ENCODE measurements around the gene MON2.
A peak's percentile ranks its signal among the peaks of the same experiment; 100 is the strongest.
"Not testable (repeated sequence)": the region's sequence is repeated elsewhere in the genome, so short reads cannot be mapped to it uniquely, and the experiment has no call there.

Gene MON2

DNA sequence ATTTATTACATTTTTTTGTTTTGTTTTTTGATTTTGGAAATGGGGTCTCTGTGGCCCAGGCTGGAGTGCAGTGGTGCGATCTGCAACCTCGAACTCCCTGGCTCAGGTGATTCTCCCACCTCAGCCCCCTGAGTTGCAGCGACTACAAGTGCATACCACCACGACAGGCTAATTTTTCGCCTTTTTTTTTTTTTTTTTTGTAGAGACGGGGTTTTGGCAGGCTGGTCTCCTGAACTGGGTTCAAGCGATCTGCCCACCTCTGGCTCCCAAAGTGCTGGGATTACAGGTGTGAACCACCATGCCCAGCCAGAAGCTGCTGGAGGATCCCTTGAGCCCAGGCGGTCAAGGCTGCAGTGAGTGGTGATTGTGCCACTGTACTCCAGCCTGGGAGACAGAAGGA is 2.3 kb downstream of the MON2 start:
- DNase-seq (ENCODE audit: insufficient read length, low spot score) (no peak), FAIRE-seq (no peak)

DNA sequence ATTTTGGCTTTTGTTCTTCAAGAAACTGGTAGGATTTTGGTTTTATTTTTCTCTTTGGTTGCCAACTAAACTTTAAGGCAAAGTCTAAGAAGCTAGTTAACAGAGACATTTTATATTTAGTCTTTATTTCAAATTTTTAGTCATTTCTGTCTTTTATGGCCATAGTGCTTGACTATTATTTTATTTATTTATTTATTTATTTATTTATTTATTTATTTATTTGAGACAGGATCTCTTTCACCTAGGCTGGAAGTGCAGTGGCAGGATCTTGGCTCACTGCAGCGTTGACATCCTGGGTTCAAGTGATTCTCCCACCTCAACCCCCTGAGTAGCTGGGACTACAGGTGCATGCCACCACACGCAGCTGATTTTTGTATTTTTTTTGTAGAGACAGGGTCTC is 3.1 kb downstream of the MON2 start:
- DNase-seq (ENCODE audit: insufficient read length, low spot score), result no peak

DNA sequence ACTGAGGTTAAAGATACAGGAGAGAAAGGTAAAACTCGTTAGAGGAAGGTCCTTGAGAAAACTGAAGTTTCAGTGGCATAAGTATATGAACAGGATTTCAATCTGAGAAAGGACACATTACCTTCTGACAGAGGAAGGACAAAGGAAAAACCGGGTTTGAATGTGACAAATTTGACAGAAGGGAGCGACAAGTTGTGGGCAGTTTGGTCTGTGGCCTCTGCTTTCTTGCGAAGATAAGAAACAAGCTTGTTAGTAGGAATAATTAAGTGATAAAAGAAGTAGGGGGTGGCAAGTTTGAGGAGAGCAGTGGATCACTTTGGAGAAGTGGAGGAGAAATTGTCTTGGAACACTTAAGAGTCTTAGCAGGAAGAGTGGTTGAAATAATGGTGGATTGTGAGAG is 5.1 kb downstream of the MON2 start:
- FAIRE-seq, result no peak
- no peak for DNase-seq (ENCODE audit: insufficient read length, low spot score)

More for the DNA sequence above, 3.1 kb downstream of the MON2 start:
- no peak for FAIRE-seq

DNA sequence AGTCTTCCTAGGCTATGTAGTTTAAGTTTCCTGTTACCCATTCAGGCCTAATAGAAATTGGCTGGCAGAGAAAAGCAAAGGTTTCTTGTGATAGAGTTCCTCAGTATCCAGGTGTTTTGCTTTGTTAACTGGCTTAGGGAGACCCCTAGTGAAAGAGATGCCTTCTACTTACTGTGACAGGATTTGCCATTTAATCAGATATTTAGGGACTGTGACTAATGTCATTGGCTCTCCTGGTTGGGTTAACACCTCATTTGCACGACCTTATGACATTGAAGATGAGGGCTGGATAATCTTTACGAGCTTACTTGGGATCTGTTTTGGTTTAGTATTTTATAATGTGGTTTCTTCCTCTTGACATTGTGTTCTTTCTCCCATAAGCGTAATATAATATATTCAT is 5.8 kb downstream of the MON2 start:
- no peak for FAIRE-seq
- DNase-seq (ENCODE audit: insufficient read length, low spot score), result no peak

DNA sequence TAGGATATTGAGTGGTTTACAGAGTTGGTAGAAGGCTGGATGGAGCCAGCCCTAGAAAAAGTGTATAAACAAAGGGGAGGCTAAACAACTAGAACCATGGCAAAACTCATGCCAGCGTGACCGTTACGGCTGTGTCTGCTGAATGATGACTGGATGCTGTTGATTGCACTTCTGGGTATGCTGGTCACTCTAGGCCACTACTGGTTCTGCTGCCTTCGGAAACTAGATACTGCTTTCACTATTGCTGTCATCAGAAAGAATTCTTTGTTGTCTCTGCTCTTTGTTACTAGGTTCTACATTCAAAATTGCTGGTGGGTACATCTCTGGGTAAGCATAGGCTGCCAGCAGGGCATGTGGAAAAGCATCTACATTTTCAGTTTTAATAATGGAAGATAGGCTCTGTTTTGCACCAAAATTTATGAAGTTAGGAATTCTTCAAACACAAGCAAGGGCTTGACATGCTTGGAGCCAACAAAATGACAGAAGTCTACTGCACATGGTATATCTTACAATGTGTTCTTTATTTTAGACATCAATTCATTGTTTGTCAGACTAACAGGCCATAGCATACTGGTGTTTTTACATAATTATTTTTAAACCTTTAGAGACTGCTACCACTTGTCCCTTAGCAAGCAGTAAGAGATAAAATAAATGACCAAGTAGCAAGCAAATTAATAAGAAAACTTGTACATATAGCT is 15.4 kb downstream of the MON2 start:
- FAIRE-seq, result no peak
- no peak for DNase-seq (ENCODE audit: insufficient read length, low spot score)

DNA sequence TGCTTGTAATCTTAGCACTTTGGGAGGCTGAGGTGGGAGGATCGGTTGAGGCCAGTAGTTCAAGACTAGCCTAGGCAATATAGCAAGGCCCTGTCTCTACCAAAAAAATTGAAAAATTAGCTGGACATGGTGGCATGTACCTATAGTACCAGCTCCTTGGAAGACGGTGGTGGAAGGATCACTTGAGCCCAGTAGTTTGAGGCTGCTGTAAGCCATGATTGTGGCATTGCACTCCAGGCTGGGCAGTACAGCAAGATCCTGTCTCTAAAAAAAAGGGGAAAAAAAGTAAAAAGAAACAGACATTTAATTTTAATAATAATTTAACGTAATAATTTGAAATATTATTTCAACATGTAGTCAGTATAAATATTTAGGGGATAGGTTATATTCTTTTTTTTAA is 16.1 kb downstream of the MON2 start:
- FAIRE-seq (no peak), DNase-seq (ENCODE audit: insufficient read length, low spot score) (no peak)

DNA sequence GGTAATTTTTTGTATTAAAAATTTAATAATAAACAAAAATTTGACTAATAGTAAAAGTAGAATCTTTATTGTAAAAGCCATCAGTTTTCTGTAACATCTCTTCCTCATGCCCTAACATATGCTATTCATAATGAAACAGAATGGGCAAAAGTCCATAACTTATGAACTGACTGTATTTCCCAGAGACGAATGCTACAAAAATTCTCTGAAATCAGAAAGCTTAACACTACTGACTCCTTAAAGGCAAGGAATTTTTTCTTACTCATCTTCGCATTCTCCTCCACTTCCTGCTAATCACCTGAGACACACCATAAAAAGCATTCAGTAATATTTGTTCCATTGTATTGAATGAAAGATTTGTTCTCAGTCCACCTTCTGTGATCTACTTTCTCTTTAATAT is 17.6 kb downstream of the MON2 start:
- peak; percentile 52 for FAIRE-seq
- DNase-seq (ENCODE audit: insufficient read length, low spot score), result no peak

DNA sequence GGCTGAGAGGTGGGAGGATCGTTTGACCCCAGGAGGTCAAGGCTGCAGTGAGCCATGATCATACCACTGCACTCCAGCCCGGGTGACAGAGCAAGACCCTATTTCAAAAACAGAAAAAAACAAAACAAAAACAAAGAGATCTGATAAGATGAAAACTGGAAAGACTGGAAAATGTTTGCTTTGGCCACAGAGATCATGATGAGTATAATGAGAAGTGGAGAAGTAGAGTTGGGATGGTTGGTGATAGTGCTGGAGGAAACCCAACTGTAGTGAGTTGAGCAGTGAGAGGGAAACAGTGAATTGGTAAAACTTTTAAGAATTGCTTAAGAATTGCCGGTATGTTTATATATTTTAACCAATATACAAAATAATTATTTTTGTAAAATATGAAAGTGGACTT is 39.2 kb downstream of the MON2 start:
- DNase-seq (ENCODE audit: insufficient read length, low spot score) (no peak), FAIRE-seq (no peak)

DNA sequence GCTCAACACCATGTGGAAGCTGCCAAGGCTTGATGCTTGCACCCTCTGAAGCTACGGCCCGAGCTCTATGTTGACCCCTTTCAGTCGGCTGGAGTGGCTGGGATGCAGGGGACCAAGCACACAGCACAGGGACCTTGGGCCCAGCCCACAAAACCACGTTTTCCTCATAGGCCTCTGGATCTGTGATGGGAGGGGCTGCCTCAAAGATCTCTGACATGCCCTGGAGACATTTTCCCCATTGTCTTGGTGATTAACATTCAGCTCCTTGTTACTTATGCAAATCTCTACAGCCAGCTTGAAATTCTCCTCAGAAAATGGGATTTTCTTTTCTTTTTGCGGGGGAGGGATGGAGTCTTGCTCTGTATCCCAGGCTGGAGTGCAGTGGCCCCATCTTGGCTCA is 46.3 kb downstream of the MON2 start:
- DNase-seq (ENCODE audit: insufficient read length, low spot score) (no peak), FAIRE-seq (no peak)

DNA sequence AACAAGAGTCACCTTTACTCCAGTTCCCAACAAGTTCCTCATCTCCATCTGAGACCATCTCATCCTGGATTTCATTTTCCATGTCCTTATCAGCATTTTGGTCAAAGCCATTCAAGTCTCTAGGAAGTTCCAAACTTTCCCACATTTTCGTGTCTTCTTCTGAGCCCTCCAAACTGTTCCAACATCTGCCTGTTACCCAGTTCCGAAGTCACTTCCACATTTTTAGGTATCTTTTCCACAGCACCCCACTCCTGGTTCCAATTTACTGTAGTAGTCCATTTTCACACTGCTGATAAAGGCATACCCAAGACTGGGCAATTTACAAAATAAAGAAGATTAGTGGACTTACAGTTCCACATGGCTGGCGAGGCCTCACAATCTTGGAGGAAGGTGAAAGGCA is 47.5 kb downstream of the MON2 start:
- FAIRE-seq, result not testable (repeated sequence)

DNA sequence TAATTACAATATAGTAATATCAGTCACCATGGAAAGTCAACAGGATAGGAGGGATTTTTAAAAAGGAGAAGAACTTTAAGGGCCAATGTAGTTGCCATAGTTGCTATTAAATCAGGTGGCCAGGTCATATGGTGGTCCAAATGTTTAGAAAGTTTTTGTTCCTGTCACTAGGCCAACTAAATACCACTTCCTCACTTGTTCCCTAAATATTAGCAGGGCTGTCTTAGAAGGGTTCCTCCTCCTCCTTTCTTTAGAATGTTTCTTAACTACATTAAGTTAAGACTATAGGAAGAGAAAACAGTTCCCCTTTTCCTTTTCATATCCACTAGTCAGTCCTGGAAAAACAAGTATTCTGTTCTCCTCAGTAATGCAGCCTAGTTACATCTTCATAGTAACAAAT is 50.3 kb downstream of the MON2 start:
- FAIRE-seq (no peak), DNase-seq (ENCODE audit: insufficient read length, low spot score) (no peak)

More for the DNA sequence above, 47.5 kb downstream of the MON2 start:
- DNase-seq (ENCODE audit: insufficient read length, low spot score), result not testable (repeated sequence)

DNA sequence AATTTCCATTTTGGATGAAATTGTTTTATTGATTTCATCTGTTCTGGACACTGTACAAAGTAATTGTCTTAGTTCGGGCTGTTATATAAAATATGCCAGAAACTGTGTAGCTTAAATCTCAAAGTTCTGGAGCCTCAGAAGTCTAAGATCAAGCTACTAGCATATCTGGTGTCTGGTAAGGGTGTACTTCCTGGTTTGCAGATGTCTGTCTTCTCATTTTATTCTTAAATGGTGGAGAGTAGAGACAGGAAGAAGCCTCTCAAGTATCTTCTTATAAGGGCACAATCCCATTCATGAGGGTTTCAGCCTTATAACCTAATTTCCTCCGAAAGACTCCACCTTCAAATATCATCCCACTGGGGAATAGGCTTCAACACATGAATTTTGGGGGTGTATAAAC is 51.3 kb downstream of the MON2 start:
- DNase-seq (ENCODE audit: insufficient read length, low spot score) (no peak), FAIRE-seq (no peak)

DNA sequence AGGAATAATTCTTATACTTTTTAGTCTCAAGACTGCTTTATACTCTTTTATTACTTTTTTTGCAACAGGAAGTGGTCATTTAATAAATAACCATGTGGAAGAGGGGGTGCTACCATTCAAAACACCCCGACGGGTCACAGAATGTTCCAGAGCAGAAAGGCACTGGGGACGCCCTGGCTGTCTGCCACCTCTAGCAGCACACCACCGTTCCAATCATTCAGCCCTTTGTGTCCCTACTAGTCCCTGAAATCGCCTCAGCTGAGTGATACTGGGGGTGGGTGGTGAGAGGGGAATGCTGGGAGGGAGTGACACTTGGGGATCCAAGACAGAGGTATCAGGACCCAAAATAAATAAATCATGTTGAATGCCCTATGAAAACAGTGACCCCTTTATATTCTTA is 52.4 kb downstream of the MON2 start:
- DNase-seq (ENCODE audit: insufficient read length, low spot score), result no peak
- FAIRE-seq, result no peak

DNA sequence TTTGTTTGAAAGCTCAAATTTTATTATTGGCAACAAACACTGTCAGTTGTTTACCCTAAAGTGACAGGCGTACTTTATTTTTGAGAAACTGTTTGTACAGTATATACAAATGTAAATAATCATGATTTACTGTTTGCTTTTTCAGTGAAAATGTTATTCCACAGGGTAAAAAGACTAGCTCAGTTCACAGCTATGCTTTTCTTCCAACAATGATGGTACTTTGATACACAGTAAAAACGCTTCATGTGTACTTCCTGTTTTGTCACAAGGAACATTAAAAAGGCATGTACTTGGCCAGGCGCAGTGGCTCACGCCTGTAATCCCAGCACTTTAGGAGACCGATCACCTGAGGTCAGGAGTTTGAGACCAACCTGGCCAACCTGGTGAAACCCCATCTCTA is 53.7 kb downstream of the MON2 start:
- DNase-seq (ENCODE audit: insufficient read length, low spot score), result no peak
- FAIRE-seq, result no peak

DNA sequence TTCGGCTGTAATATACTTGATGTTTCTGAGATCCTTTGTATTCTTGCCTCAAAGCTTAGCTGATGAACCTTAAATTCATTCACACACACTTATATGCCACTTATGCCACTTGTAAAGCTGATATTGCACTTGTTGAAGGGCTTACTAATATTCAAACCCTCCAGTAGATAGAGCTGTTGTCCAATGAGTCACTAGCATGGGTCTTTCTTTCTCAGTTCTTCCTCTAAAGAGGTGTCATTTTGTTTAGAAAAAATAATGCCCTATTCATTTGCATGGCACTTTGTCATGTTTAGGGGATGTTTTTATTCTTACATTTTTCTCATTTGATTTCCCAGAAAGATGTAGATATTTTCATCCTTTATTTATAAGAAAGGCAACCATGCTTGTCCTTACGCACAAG is 56.4 kb downstream of the MON2 start:
- DNase-seq (ENCODE audit: insufficient read length, low spot score) (no peak), FAIRE-seq (peak; percentile 42)

DNA sequence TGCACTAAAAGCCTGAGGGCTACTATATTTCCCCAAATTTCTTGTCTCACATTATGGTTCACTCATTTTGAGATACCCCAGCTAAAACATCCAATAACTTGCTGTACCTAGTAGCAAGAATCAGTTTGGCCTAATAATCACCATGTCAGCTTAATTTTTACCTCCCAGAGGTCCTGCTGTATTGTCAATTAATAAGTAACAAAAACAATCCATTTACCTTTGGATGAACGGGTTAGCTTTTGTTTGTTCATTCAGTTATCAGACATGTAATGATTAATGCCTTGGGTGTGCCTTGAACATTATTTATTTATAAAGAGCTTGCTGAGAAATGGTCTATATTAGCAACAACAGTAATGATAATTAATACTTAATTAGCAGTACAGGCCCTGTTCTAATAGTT is 57.0 kb downstream of the MON2 start:
- no peak for FAIRE-seq
- DNase-seq (ENCODE audit: insufficient read length, low spot score), result no peak

DNA sequence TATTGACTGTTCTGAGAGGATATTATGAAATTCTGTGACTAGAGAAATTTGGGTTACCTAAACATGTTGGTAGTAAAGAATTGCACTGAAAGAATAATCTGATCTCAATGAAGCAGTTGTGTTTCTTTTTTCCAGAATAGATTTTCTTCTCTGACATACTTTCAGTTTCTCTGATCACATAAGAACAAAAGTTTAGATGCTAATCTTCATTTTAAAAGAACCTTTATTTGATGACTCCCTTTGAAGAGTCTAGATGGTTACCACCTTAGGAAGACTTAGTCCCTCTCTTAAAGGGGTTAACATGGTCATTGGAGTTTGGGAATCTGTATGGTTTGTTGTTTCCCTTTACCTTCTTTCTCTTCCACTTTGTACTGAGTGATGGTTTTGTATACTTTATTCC is 58.6 kb downstream of the MON2 start:
- DNase-seq (ENCODE audit: insufficient read length, low spot score), result no peak
- no peak for FAIRE-seq

DNA sequence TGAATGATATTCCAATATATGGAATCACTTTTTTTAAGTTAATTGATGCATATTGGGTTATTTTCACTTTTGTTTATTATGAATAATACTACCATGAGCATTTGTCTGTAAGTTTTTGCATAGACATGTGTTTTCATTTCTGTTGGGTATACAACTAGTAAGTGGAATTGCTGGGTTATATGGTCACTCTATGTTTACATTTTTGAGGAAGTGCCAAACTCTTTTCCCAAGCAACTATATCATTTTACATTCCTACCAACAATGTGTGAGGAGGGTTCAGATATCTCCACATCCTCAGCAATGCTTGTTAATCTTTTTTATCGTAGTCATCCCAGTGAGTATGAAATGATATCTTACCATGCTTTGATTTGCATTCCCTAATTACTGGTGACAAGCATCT is 64.0 kb downstream of the MON2 start:
- FAIRE-seq (no peak), DNase-seq (ENCODE audit: insufficient read length, low spot score) (no peak)

DNA sequence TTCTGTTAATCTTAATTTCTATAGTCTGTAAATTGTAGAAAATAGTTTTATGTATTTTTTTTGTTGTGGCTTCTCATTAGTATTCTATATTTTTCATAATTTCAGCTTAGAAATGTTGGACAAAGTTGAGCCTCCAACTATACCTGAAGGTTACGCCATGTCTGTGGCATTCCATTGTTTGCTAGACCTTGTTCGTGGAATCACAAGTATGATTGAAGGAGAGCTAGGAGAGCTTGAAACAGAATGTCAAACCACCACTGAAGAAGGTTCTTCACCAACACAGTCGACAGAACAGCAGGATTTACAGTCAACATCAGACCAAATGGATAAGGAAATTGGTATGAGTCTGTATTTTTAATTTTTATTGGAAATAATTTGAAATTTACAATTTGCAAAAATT is 65.7 kb downstream of the MON2 start:
- FAIRE-seq (no peak), DNase-seq (ENCODE audit: insufficient read length, low spot score) (no peak)

DNA sequence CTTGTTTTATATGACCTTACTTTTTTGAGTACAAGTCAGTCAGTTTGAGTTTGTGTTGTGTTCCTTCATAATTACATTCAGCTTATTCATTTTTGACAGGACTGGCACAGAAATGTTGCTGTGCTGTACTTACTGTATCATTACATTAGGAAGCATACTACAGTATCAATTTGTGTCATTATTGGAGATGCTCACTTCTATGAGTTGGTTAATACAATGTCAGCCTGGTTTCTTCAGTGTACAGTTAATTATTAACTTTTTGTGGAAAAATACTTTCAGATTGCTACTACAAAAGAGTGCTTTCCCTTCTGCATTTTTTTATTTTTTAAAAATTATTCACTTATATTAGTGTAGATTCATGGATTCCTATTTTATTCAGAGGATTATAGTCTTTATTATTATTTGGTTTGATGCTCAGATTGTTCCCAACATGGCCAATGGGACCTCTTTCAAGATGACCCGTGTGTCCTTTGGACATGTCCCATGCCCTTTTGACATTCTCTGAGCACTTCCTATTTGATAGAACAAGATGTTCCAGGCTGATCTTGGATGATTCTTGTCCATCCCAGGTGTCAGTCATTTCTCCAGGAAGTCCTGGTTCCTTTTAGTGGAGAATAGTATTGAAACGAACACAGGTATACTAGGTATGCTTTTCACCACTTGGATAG is 66.6 kb downstream of the MON2 start:
- DNase-seq (ENCODE audit: insufficient read length, low spot score) (no peak), FAIRE-seq (peak; percentile 59)

DNA sequence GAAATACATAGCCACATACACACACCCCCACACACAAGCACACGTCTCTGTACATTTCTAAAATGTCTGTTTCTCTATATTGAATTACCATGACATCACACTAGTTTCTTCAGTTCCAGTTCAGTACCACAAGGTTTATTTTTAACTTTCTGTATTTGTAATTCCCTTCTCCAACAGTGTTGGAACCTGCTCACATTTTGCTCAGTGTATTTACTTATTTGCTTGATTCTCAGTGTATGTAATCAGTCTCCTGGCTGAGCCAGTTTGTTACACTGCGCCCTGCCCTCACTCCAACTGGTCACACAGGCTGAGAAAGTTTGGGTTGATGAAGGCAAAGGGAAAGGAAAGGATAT is 67.1 kb downstream of the MON2 start:
- DNase-seq (ENCODE audit: insufficient read length, low spot score) (no peak), FAIRE-seq (peak; percentile 47)

DNA sequence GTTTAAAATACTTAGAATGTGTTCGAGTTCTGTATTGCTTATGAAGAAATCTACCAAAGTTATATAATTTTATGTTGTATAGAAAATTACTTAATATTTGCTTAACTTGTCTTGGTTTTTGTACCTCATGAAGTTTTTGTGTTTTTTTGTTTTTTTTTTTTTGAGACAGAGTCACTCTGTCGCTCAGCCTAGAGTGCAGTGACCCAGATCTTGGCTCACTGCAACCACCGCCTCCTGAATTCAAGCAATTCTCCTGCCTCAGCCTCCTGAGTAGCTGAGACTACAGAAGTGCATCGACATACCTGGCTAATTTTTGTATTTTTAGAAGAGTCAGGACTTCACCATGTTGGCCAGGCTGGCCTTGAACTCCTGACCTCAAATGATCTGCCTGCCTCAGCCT is 69.9 kb downstream of the MON2 start:
- no peak for FAIRE-seq
- DNase-seq (ENCODE audit: insufficient read length, low spot score), result no peak

DNA sequence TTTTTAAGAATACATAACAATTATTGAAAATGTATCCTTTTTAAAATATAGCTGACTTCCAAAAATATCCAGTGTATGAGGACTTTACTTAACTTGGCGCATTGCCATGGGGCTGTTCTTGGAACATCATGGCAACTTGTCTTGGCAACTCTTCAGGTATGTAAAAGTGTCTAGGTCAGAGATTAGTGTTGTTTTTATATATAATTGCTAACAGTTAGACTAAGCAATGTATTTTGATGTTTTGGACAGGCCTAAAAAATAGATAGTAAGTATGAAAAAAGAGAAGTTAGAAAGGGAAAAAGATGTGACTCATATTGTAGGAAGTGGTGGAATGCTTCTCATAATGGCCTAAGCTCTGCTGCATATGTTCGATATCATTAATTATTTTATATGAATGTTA is 70.9 kb downstream of the MON2 start:
- FAIRE-seq (no peak), DNase-seq (ENCODE audit: insufficient read length, low spot score) (no peak)
